K562 (cell line): Measurements from ENCODE around the gene HTR4. TPM values are rescaled to one million over a fixed set of nuclear protein-coding genes. Genes with fewer than 3 reads are reported as not detected.

Experiments used
- ARID2 ChIP-seq: fragments of 450-650 bp; IDR thresholded peaks from 2 replicates; pipeline ENCODE4 v1.6.1; 2017; ENCODE audit warnings: antibody characterized with exemption, mild to moderate bottlenecking
- BCOR ChIP-seq: fragments of 450-650 bp; IDR thresholded peaks from 2 replicates; pipeline ENCODE4 v1.6.1; 2016
- ELF2 ChIP-seq: fragments of 250-450 bp; sonication (Bioruptor Pico); IDR thresholded peaks from 2 replicates; pipeline ENCODE4 v1.5.0; 2021; ENCODE audit warnings: mild to moderate bottlenecking
- ESRRA ChIP-seq: fragments of 450-650 bp; IDR thresholded peaks from 2 replicates; pipeline ENCODE4 v1.6.1; 2014; ENCODE audit warnings: low read depth, mild to moderate bottlenecking, moderate library complexity, borderline replicate concordance
- FIP1L1 ChIP-seq: fragments of 200-400 bp; formaldehyde crosslinking; IDR thresholded peaks from 2 replicates; pipeline ENCODE4 v1.6.1; 2018; ENCODE audit warnings: mild to moderate bottlenecking, low read depth, low read length; ENCODE audit not compliant: poor library complexity, severe bottlenecking
- HDAC3 ChIP-seq: fragments of 450-650 bp; IDR thresholded peaks from 2 replicates; pipeline ENCODE4 v1.6.1; 2018; ENCODE audit warnings: borderline replicate concordance, mild to moderate bottlenecking, moderate library complexity; ENCODE audit not compliant: partially characterized antibody
- HDGF ChIP-seq: fragments of 450-650 bp; IDR thresholded peaks from 2 replicates; pipeline ENCODE4 v1.6.1; 2016
- HMGN3 ChIP-seq: IDR thresholded peaks from 2 replicates; pipeline ENCODE4 v1.6.1; 2011; ENCODE audit warnings: borderline replicate concordance, low read depth, mild to moderate bottlenecking, mixed read lengths, low read length; ENCODE audit not compliant: insufficient read length; ENCODE audit errors: extremely low read depth
- IRF2 ChIP-seq: sonication (generic); formaldehyde crosslinking; IDR thresholded peaks from 2 replicates; pipeline ENCODE4 v1.8.1; 2022; ENCODE audit warnings: mild to moderate bottlenecking, missing genetic modification reagents
- MYBL2 ChIP-seq, 2 experiments: fragments of 450-650 bp in 1 of 2; sonication (generic) in 1 of 2; formaldehyde crosslinking in 1 of 2; IDR thresholded peaks; 2 replicates each; pipeline versions ENCODE4 v1.6.1 to v1.8.1; 2017 to 2022; ENCODE audit warnings: borderline replicate concordance in 1 of 2, inconsistent platforms in 1 of 2, low read depth in 1 of 2, mild to moderate bottlenecking in 1 of 2, missing genetic modification reagents in 1 of 2, moderate library complexity in 1 of 2
- NFE2 ChIP-seq: IDR thresholded peaks from 2 replicates; pipeline ENCODE4 v1.6.1; 2014; ENCODE audit warnings: antibody characterized with exemption, low read depth
- POLR2A ChIP-seq: fragments of 450-650 bp; conservative IDR thresholded peaks from 2 replicates; pipeline ENCODE4 v1.6.1; 2016
- RBFOX2 ChIP-seq: fragments of 200-400 bp; formaldehyde crosslinking; IDR thresholded peaks from 2 replicates; pipeline ENCODE4 v1.6.1; 2017; ENCODE audit warnings: low read depth, mild to moderate bottlenecking, low read length, moderate library complexity
- RFX7 ChIP-seq: fragments of 250-450 bp; sonication (Bioruptor Pico); IDR thresholded peaks from 2 replicates; pipeline ENCODE4 v1.5.1; 2021; ENCODE audit warnings: mild to moderate bottlenecking
- SMARCE1 ChIP-seq: fragments of 450-650 bp; IDR thresholded peaks from 2 replicates; pipeline ENCODE4 v1.7.1; 2016; ENCODE audit warnings: mild to moderate bottlenecking
- TAF7 ChIP-seq: fragments of 450-650 bp; IDR thresholded peaks from 2 replicates; pipeline ENCODE4 v1.6.1; 2016; ENCODE audit warnings: missing genetic modification characterization, missing compliant biosample characterization
- ZNF282 ChIP-seq: sonication (generic); formaldehyde crosslinking; IDR thresholded peaks from 2 replicates; pipeline ENCODE4 v1.8.1; 2023; ENCODE audit warnings: missing genetic modification reagents
- ZNF431 ChIP-seq: sonication (generic); formaldehyde crosslinking; IDR thresholded peaks from 2 replicates; pipeline ENCODE4 v1.8.0; 2022; ENCODE audit warnings: mild to moderate bottlenecking, missing genetic modification reagents
- ZNF830 ChIP-seq: fragments of 250-450 bp; sonication (Bioruptor Pico); IDR thresholded peaks from 2 replicates; pipeline ENCODE4 v1.5.0; 2021; ENCODE audit warnings: mild to moderate bottlenecking
- polyA plus RNA-seq, 8 experiments: library from polyadenylated mRNA; depleted of rRNA in 4 of 8; stranded (reverse) in 5 of 8; unstranded in 3 of 8; fragments of >200 nt; fragmentation: Nextera tagmentation in 2 of 8; fragmentation: Illumina TruSeq in 1 of 8; extraction: Ambion mirVana in 2 of 8; extraction: Trizol in 1 of 8; gene quantifications; 2 replicates each; pipeline versions ENCODE4 v1.2.1 to v1.2.3, GENCODE V29; 2011 to 2014; ENCODE audit warnings: inconsistent platforms in 1 of 8, missing spikeins in 1 of 8
- total RNA-seq, 7 experiments: library from RNA; depleted of rRNA in 6 of 7; stranded (reverse); fragments of >200 nt in 6 of 7; fragmentation: Illumina TruSeq in 2 of 7; extraction: Trizol in 2 of 7; gene quantifications; 2 replicates each; pipeline versions ENCODE4 v1.2.1 to v1.2.3, GENCODE V29; 2011 to 2021; ENCODE audit warnings: low replicate concordance in 1 of 7
- TF ChIP-seq, protein P1 (sequence below): fragments of 450-650 bp; IDR thresholded peaks from 2 replicates; pipeline ENCODE4 v1.6.1; 2014; ENCODE audit warnings: low read depth, mild to moderate bottlenecking, moderate library complexity, borderline replicate concordance
- TF ChIP-seq, protein P2 (sequence below), 2 experiments: IDR thresholded peaks; 2 replicates each; pipeline ENCODE4 v1.6.1; 2012; ENCODE audit warnings: improper control_type of control experiment in 2 of 2, low read depth in 2 of 2, low read length in 2 of 2, borderline replicate concordance in 1 of 2
- TF ChIP-seq, protein P3 (sequence below): fragments of 250-450 bp; sonication (Bioruptor Pico); IDR thresholded peaks from 2 replicates; pipeline ENCODE4 v1.9.0; 2021; ENCODE audit warnings: mild to moderate bottlenecking
- TF ChIP-seq, protein P4 (sequence below): fragments of 250-450 bp; sonication (Bioruptor Pico); IDR thresholded peaks from 2 replicates; pipeline ENCODE4 v1.5.1; 2021; ENCODE audit warnings: mild to moderate bottlenecking

HTR4 gene
- total and polyA plus RNA-seq, 9 of the 15 experiments (the other 6 are each of a cell fraction or from before 2014, with no cell fraction given) = 0.13 TPM; not detected in 8

DNA sequence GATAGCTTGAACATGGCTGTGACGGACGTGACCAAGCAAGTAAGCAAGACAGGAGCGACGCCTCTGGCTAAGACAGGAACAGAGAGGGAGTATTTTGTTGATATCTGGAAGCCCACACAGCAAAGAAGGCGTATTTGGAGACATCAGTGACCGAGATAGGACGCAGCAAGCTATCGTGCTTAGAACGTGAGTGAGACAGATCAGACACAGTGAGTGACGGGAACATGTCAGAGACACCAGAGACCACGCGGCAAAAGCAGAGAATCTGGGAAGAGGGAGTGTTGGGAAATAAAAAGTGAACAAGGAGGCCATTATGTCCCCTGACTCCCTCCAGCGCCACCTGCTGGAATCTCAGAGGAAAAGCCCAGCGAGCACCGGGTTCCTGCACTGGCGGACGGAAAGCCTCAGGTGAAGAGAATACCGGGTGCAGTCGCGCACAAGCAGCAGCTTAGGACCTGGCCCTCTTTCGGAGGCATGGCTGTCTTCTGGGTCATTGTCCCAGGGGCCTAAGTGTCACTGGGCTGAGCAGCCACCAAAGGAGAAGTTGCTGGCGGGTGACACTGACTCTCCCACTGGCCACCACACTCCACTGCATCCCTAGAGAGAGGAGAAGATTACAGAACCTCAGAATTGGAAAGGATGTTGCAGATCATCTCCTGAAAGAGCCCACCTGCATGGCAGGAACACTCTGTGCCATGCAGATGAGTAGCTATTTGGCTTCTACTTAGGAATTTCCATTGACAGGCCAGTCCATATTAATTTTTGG lies 171.4 kb downstream of the HTR4 start (continued):
- no peak for TF ChIP-seq HDAC3
- TF ChIP-seq IRF2 = no peak
- no peak for TF ChIP-seq ZNF431 (CRISPR knock-in tag)
- peak; percentile 44; the same call in 1 of the 2 replicates for TF ChIP-seq SMARCE1
- no peak for TF ChIP-seq POLR2A
- TF ChIP-seq HDGF = peak; percentile 95; the same call in 1 of the 2 replicates
- 0 out of 2 replicates have a peak, but pooled peaks have one; percentile 25 for TF ChIP-seq ESRRA
- no peak for TF ChIP-seq FIP1L1
- no peak for TF ChIP-seq TAF7 (tag)
- TF ChIP-seq, protein P1, sequence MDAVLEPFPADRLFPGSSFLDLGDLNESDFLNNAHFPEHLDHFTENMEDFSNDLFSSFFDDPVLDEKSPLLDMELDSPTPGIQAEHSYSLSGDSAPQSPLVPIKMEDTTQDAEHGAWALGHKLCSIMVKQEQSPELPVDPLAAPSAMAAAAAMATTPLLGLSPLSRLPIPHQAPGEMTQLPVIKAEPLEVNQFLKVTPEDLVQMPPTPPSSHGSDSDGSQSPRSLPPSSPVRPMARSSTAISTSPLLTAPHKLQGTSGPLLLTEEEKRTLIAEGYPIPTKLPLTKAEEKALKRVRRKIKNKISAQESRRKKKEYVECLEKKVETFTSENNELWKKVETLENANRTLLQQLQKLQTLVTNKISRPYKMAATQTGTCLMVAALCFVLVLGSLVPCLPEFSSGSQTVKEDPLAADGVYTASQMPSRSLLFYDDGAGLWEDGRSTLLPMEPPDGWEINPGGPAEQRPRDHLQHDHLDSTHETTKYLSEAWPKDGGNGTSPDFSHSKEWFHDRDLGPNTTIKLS = no peak
- TF ChIP-seq ZNF282 (CRISPR knock-in tag) = no peak
- TF ChIP-seq NFE2 = no peak
- no peak for TF ChIP-seq ARID2
- peak; percentile 99 for TF ChIP-seq BCOR
- no peak for TF ChIP-seq ZNF830 (CRISPR knock-in tag)
- no peak for TF ChIP-seq ELF2 (CRISPR knock-in tag)
- TF ChIP-seq, protein P2, sequence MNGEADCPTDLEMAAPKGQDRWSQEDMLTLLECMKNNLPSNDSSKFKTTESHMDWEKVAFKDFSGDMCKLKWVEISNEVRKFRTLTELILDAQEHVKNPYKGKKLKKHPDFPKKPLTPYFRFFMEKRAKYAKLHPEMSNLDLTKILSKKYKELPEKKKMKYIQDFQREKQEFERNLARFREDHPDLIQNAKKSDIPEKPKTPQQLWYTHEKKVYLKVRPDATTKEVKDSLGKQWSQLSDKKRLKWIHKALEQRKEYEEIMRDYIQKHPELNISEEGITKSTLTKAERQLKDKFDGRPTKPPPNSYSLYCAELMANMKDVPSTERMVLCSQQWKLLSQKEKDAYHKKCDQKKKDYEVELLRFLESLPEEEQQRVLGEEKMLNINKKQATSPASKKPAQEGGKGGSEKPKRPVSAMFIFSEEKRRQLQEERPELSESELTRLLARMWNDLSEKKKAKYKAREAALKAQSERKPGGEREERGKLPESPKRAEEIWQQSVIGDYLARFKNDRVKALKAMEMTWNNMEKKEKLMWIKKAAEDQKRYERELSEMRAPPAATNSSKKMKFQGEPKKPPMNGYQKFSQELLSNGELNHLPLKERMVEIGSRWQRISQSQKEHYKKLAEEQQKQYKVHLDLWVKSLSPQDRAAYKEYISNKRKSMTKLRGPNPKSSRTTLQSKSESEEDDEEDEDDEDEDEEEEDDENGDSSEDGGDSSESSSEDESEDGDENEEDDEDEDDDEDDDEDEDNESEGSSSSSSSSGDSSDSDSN (IDR thresholded peaks at IDR 0.05; ENCODE audit: borderline replicate concordance in 1 of 2, low read depth in 2 of 2, low read length in 2 of 2) = no peak
- TF ChIP-seq, protein P3, sequence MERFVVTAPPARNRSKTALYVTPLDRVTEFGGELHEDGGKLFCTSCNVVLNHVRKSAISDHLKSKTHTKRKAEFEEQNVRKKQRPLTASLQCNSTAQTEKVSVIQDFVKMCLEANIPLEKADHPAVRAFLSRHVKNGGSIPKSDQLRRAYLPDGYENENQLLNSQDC = no peak
- TF ChIP-seq RBFOX2 = no peak
- no peak for TF ChIP-seq RFX7 (CRISPR knock-in tag)
- TF ChIP-seq, protein P4, sequence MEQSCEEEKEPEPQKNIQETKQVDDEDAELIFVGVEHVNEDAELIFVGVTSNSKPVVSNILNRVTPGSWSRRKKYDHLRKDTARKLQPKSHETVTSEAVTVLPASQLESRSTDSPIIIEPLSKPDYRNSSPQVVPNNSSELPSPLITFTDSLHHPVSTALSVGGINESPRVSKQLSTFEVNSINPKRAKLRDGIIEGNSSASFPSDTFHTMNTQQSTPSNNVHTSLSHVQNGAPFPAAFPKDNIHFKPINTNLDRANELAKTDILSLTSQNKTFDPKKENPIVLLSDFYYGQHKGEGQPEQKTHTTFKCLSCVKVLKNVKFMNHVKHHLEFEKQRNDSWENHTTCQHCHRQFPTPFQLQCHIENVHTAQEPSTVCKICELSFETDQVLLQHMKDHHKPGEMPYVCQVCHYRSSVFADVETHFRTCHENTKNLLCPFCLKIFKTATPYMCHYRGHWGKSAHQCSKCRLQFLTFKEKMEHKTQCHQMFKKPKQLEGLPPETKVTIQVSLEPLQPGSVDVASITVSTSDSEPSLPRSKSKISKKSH (CRISPR knock-in tag) = no peak
- no peak for TF ChIP-seq MYBL2 (IDR thresholded peaks at IDR 0.05; ENCODE audit: low read depth)
- TF ChIP-seq MYBL2 (CRISPR knock-in tag; IDR thresholded peaks at IDR 0.05; ENCODE audit: borderline replicate concordance) = no peak
- no peak for TF ChIP-seq HMGN3
